GM23338 (cell line): ENCODE data around the gene ANGPT4. TPM values are rescaled to one million over a fixed set of nuclear protein-coding genes. Genes with fewer than 3 reads are reported as not detected.

Experiments used
- ATAC-seq: fragments of 200-7000 bp; cut with Tn5 transposase; 3 replicates; pipeline ENCODE4 v1.9.1; 2020
- DNase-seq: peaks from one replicate; pipeline ENCODE4 v3.0.0-alpha.2; 2015; ENCODE audit warnings: low spot score
- H2AFZ ChIP-seq: fragments of 200-600 bp; sonication (generic); 2 replicates; pipeline ENCODE4 v1.8.0; 2016; ENCODE audit warnings: antibody characterized with exemption, mild to moderate bottlenecking, moderate library complexity
- H3F3A ChIP-seq: fragments of 200-600 bp; sonication (generic); replicated peaks from 2 replicates; pipeline ENCODE4 v1.8.0; 2017; ENCODE audit warnings: antibody characterized with exemption, mixed run types, low read depth
- H3K27ac ChIP-seq: fragments of 200-600 bp; sonication (generic); 2 replicates; pipeline ENCODE4 v1.6.1; 2016; ENCODE audit warnings: low read depth
- H3K27me3 ChIP-seq: fragments of 200-600 bp; sonication (generic); 2 replicates; pipeline ENCODE4 v1.8.0; 2016; ENCODE audit warnings: mild to moderate bottlenecking, mixed run types, moderate library complexity; ENCODE audit not compliant: insufficient read depth
- H3K36me3 ChIP-seq: fragments of 200-600 bp; sonication (generic); 2 replicates; pipeline ENCODE4 v1.8.0; 2016; ENCODE audit warnings: mild to moderate bottlenecking; ENCODE audit not compliant: insufficient read depth
- H3K4me1 ChIP-seq: fragments of 200-600 bp; sonication (generic); 2 replicates; pipeline ENCODE4 v1.8.0; 2016; ENCODE audit warnings: mild to moderate bottlenecking, moderate library complexity; ENCODE audit not compliant: insufficient read depth
- H3K4me2 ChIP-seq: fragments of 200-600 bp; sonication (generic); 2 replicates; pipeline ENCODE4 v1.7.1; 2017; ENCODE audit warnings: mixed run types
- H3K4me3 ChIP-seq: fragments of 200-600 bp; sonication (generic); 2 replicates; pipeline ENCODE4 v1.6.1; 2016; ENCODE audit warnings: mixed run types
- H3K79me2 ChIP-seq: fragments of 200-600 bp; sonication (generic); replicated peaks from 2 replicates; pipeline ENCODE4 v1.8.0; 2017; ENCODE audit warnings: mild to moderate bottlenecking; ENCODE audit not compliant: insufficient read depth
- H3K9me2 ChIP-seq: fragments of 200-600 bp; sonication (generic); 2 replicates; pipeline ENCODE4 v1.8.0; 2017; ENCODE audit not compliant: insufficient read depth
- H4K20me1 ChIP-seq: fragments of 200-600 bp; sonication (generic); replicated peaks from 2 replicates; pipeline ENCODE4 v1.8.0; 2017; ENCODE audit warnings: mild to moderate bottlenecking; ENCODE audit not compliant: insufficient read depth
- H3K27ac Mint-ChIP-seq: 2 replicates; pipeline ENCODE4 v1.8.0; 2020; ENCODE audit warnings: inconsistent platforms, mild to moderate bottlenecking, moderate library complexity, mixed read lengths
- H3K27me3 Mint-ChIP-seq: 3 replicates; pipeline ENCODE4 v1.8.0; 2022; ENCODE audit warnings: low read depth, mild to moderate bottlenecking, moderate library complexity, mixed read lengths, inconsistent platforms; ENCODE audit not compliant: insufficient read depth, poor library complexity
- H3K36me3 Mint-ChIP-seq: 3 replicates; pipeline ENCODE4 v1.8.0; 2021; ENCODE audit warnings: low read depth, mild to moderate bottlenecking, inconsistent platforms, moderate library complexity, mixed read lengths
- H3K4me1 Mint-ChIP-seq: 3 replicates; pipeline ENCODE4 v1.8.0; 2020; ENCODE audit warnings: mild to moderate bottlenecking, inconsistent platforms, mixed read lengths
- H3K4me3 Mint-ChIP-seq: 3 replicates; pipeline ENCODE4 v1.8.0; 2021; ENCODE audit warnings: moderate library complexity, mild to moderate bottlenecking, inconsistent platforms, mixed read lengths
- H3K9me3 Mint-ChIP-seq: 3 replicates; pipeline ENCODE4 v1.8.0; 2020; ENCODE audit warnings: moderate library complexity, mild to moderate bottlenecking, inconsistent platforms, mixed read lengths
- CREB1 ChIP-seq: fragments of 250-450 bp; sonication (Bioruptor Pico); IDR thresholded peaks from 2 replicates; pipeline ENCODE4 v1.5.0; 2020; ENCODE audit warnings: low read depth, mild to moderate bottlenecking, moderate library complexity
- EZH2 ChIP-seq: fragments of 200-600 bp; sonication (generic); IDR thresholded peaks from one replicate; pipeline ENCODE4 v1.8.0; 2017; ENCODE audit warnings: antibody characterized with exemption, mild to moderate bottlenecking, low read depth; ENCODE audit not compliant: unreplicated experiment
- JUNB ChIP-seq: IDR thresholded peaks from one replicate; pipeline ENCODE4 v1.6.1; 2016; ENCODE audit warnings: antibody characterized with exemption; ENCODE audit not compliant: unreplicated experiment
- NANOG ChIP-seq: IDR thresholded peaks from 2 replicates; pipeline ENCODE4 v1.6.1; 2016; ENCODE audit warnings: antibody characterized with exemption, borderline replicate concordance
- POLR2AphosphoS5 ChIP-seq: IDR thresholded peaks from 2 replicates; pipeline ENCODE4 v1.6.1; 2016; ENCODE audit warnings: antibody characterized with exemption, low read depth
- STAT1 ChIP-seq: IDR thresholded peaks from one replicate; pipeline ENCODE4 v1.6.1; 2016; ENCODE audit warnings: antibody characterized with exemption; ENCODE audit not compliant: unreplicated experiment
- ZNF331 ChIP-seq: fragments of 250-450 bp; sonication (Bioruptor Pico); IDR thresholded peaks from 2 replicates; pipeline ENCODE4 v1.5.0; 2020; ENCODE audit warnings: low read depth, mild to moderate bottlenecking, moderate library complexity
- polyA plus RNA-seq: library from polyadenylated mRNA; unstranded; fragments of >200 nt; fragmentation: Nextera tagmentation; extraction: Ambion mirVana; gene quantifications from 2 replicates; pipeline ENCODE4 v1.2.1, GENCODE V29; 2016
- total RNA-seq: library from RNA; depleted of rRNA; stranded (reverse); fragments of >200 nt; shearing (Covaris generic); gene quantifications from 2 replicates; pipeline ENCODE4 v1.2.3, GENCODE V29; 2014
- TF ChIP-seq, protein P1 (sequence below): IDR thresholded peaks from 2 replicates; pipeline ENCODE4 v1.6.1; 2016; ENCODE audit warnings: antibody characterized with exemption
- TF ChIP-seq, protein P2 (sequence below): fragments of 250-450 bp; sonication (Bioruptor Pico); IDR thresholded peaks from 2 replicates; pipeline ENCODE4 v1.5.0; 2020; ENCODE audit warnings: mild to moderate bottlenecking, moderate library complexity
- TF ChIP-seq, protein P3 (sequence below): IDR thresholded peaks from one replicate; pipeline ENCODE4 v1.6.1; 2018; ENCODE audit warnings: antibody characterized with exemption; ENCODE audit not compliant: unreplicated experiment

The ANGPT4 gene
- total and polyA plus RNA-seq, 2 experiments from 2014 or later, result 0.17 TPM; not detected in 1

DNA sequence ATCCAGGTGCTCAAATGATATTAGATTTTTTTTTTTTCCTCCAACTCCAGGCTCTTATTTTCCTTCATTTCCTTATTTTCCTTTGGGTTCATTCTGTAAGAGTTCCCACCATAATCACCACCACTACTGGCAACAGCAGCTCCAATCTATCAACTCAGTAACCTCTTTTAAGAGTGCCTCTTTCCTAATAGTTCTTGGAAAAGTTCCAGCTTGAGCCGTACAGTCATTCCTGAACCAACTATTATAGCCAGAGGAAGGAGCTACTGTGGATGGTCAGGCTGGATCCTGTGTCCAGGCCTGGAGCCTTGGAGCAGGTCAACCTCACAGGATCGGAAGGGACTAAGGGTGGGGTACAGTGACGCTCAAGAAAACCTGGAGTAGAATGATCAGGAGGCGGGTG lies 4.2 kb upstream of the ANGPT4 start:
- no peak overlapping the region for H3K4me3 Mint-ChIP-seq
- no peaks in the 10 kb centered on the region for H3K27me3 ChIP-seq
- H4K20me1 ChIP-seq, result no peaks in the 10 kb centered on the region
- H3F3A ChIP-seq, result no peaks in the 10 kb centered on the region
- H3K27ac ChIP-seq, result no peak overlapping the region
- no peak overlapping the region for H3K4me2 ChIP-seq
- no peaks in the 10 kb centered on the region for H3K36me3 Mint-ChIP-seq
- H3K27ac Mint-ChIP-seq, result no peak overlapping the region
- H3K36me3 ChIP-seq, result no peaks in the 10 kb centered on the region
- DNase-seq (no peak), ATAC-seq (no peak)
- TF ChIP-seq, protein P1, sequence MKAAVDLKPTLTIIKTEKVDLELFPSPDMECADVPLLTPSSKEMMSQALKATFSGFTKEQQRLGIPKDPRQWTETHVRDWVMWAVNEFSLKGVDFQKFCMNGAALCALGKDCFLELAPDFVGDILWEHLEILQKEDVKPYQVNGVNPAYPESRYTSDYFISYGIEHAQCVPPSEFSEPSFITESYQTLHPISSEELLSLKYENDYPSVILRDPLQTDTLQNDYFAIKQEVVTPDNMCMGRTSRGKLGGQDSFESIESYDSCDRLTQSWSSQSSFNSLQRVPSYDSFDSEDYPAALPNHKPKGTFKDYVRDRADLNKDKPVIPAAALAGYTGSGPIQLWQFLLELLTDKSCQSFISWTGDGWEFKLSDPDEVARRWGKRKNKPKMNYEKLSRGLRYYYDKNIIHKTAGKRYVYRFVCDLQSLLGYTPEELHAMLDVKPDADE, result no peak
- TF ChIP-seq POLR2AphosphoS5 (no peak), ZNF331 (CRISPR knock-in tag) (no peak), NANOG (no peak), CREB1 (CRISPR knock-in tag) (no peak), EZH2 (no peak), STAT1 (no peak), JUNB (no peak)
- TF ChIP-seq, protein P2, sequence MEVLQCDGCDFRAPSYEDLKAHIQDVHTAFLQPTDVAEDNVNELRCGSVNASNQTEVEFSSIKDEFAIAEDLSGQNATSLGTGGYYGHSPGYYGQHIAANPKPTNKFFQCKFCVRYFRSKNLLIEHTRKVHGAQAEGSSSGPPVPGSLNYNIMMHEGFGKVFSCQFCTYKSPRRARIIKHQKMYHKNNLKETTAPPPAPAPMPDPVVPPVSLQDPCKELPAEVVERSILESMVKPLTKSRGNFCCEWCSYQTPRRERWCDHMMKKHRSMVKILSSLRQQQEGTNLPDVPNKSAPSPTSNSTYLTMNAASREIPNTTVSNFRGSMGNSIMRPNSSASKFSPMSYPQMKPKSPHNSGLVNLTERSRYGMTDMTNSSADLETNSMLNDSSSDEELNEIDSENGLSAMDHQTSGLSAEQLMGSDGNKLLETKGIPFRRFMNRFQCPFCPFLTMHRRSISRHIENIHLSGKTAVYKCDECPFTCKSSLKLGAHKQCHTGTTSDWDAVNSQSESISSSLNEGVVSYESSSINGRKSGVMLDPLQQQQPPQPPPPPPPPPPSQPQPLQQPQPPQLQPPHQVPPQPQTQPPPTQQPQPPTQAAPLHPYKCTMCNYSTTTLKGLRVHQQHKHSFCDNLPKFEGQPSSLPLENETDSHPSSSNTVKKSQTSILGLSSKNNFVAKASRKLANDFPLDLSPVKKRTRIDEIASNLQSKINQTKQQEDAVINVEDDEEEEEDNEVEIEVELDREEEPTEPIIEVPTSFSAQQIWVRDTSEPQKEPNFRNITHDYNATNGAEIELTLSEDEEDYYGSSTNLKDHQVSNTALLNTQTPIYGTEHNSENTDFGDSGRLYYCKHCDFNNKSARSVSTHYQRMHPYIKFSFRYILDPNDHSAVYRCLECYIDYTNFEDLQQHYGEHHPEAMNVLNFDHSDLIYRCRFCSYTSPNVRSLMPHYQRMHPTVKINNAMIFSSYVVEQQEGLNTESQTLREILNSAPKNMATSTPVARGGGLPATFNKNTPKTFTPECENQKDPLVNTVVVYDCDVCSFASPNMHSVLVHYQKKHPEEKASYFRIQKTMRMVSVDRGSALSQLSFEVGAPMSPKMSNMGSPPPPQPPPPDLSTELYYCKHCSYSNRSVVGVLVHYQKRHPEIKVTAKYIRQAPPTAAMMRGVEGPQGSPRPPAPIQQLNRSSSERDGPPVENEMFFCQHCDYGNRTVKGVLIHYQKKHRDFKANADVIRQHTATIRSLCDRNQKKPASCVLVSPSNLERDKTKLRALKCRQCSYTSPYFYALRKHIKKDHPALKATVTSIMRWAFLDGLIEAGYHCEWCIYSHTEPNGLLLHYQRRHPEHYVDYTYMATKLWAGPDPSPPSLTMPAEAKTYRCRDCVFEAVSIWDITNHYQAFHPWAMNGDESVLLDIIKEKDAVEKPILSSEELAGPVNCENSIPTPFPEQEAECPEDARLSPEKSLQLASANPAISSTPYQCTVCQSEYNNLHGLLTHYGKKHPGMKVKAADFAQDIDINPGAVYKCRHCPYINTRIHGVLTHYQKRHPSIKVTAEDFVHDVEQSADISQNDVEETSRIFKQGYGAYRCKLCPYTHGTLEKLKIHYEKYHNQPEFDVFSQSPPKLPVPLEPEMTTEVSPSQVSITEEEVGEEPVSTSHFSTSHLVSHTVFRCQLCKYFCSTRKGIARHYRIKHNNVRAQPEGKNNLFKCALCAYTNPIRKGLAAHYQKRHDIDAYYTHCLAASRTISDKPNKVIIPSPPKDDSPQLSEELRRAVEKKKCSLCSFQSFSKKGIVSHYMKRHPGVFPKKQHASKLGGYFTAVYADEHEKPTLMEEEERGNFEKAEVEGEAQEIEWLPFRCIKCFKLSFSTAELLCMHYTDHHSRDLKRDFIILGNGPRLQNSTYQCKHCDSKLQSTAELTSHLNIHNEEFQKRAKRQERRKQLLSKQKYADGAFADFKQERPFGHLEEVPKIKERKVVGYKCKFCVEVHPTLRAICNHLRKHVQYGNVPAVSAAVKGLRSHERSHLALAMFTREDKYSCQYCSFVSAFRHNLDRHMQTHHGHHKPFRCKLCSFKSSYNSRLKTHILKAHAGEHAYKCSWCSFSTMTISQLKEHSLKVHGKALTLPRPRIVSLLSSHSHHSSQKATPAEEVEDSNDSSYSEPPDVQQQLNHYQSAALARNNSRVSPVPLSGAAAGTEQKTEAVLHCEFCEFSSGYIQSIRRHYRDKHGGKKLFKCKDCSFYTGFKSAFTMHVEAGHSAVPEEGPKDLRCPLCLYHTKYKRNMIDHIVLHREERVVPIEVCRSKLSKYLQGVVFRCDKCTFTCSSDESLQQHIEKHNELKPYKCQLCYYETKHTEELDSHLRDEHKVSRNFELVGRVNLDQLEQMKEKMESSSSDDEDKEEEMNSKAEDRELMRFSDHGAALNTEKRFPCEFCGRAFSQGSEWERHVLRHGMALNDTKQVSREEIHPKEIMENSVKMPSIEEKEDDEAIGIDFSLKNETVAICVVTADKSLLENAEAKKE (CRISPR knock-in tag), result no peak
- TF ChIP-seq, protein P3, sequence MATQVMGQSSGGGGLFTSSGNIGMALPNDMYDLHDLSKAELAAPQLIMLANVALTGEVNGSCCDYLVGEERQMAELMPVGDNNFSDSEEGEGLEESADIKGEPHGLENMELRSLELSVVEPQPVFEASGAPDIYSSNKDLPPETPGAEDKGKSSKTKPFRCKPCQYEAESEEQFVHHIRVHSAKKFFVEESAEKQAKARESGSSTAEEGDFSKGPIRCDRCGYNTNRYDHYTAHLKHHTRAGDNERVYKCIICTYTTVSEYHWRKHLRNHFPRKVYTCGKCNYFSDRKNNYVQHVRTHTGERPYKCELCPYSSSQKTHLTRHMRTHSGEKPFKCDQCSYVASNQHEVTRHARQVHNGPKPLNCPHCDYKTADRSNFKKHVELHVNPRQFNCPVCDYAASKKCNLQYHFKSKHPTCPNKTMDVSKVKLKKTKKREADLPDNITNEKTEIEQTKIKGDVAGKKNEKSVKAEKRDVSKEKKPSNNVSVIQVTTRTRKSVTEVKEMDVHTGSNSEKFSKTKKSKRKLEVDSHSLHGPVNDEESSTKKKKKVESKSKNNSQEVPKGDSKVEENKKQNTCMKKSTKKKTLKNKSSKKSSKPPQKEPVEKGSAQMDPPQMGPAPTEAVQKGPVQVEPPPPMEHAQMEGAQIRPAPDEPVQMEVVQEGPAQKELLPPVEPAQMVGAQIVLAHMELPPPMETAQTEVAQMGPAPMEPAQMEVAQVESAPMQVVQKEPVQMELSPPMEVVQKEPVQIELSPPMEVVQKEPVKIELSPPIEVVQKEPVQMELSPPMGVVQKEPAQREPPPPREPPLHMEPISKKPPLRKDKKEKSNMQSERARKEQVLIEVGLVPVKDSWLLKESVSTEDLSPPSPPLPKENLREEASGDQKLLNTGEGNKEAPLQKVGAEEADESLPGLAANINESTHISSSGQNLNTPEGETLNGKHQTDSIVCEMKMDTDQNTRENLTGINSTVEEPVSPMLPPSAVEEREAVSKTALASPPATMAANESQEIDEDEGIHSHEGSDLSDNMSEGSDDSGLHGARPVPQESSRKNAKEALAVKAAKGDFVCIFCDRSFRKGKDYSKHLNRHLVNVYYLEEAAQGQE, result no peak
- no peak overlapping the region for H2AFZ ChIP-seq
- no peaks in the 10 kb centered on the region for H3K4me1 ChIP-seq
- no peaks in the 10 kb centered on the region for H3K79me2 ChIP-seq
- no peaks in the 10 kb centered on the region; the same call in 1 of the 2 replicates for H3K9me2 ChIP-seq
- H3K4me3 ChIP-seq, result no peak overlapping the region
- peaks cover 1% of the 10 kb centered on the region for H3K27me3 Mint-ChIP-seq
- H3K9me3 Mint-ChIP-seq, result peaks cover 4% of the 10 kb centered on the region; the same call in 2 of the 3 replicates
- peaks cover 18% of the 10 kb centered on the region for H3K4me1 Mint-ChIP-seq
